GM21529 (cell line): ENCODE measurements around the gene ZNF865.

Experiments
- ATAC-seq: cut with Tn5 transposase; IDR thresholded peaks from one replicate; pipeline ENCODE4 v1.9.1; 2021; ENCODE audit not compliant: unreplicated experiment

ZNF865 gene

DNA sequence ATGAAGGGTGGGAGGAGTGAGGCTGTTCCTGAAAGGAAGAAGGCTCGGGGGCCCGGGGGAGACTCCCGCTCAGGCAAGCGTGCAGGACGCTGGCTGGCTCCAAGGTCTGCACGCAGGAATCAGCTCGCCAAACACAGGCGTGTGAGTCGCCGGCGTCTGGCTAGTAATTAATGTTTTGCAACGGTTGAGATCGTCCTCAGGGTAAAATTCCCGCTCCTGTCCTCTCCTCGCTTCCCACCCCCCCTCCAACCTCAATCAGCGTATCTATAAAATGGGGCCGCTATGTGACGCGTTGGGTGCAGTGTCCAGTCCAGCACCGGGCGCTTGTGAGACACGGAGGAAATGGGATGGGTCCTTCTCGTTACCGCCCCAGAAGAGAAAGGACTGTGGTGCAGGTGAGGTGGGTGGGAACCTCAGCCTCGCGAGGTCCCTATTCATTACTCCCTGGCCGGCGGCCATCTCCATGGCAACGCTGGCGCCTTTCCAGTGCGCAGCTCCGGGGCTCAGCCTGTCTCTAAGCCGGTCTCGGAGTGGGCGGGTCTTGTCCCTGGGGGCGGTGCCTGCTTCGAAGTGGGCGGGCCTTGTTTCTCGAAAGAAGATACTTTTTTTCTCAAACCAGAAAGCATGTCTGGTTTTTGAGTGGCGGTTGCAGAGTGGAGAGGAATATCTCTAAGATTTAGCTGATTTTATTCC is 18.3 kb upstream of the ZNF865 start:
- ATAC-seq, result peak; percentile 86

DNA sequence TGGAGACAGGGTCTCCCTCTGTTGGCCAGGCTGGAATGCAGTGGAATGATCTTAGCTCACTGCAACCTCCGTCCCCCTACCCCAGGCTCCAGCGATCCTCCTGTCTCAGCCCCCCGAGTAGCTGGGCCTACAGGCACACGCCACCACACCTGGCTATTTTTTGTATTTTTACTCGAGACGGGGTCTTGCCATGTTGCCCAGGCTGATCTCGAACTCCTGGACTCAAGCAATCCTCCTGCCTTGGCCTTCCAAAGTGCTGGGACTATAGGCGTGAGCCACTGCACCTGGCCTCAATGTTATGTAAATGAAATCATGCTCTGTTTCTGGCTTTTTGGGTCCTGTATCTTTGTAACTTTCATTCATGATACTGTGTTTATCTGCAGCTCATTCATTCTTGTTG is 16.7 kb upstream of the ZNF865 start:
- no peak for ATAC-seq

DNA sequence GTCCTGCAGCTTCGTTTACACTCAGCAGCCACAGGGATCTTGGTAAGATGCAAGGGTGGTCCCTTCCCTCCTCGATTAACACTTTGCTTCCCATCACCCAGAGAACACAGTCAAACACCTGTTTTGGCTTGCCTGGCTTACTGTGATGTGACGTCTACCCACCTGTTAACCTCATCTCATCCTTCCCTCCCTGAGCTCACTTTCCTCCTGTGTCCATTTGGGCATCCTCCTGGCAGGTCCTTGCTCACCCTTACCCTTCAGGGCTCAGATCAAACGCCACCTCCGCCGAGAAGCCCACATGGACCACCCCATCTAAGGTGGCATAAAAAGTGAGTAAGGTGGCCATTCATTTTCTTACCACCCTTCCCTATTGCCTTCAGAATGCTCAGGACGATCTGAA is 15.3 kb upstream of the ZNF865 start:
- ATAC-seq, result no peak

DNA sequence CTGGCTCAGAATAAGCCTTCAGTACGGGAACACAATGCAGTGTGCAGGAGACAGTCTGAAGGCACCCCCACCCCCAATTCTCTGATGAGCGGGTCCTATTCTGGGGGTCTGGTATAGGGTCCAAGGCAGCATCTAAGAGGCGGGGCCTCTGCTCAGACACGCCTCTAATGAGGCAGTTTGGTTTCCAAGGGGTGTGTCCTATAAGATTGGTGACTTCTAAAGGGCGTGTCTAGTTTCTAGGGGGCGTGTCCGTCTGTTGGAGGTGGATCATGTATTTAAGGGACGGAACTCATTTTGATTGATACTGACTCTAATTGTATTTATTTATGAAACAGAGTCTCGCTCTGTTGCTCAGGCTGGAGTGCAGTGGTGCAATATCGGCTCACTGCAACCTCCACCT is 14.8 kb upstream of the ZNF865 start:
- no peak for ATAC-seq

DNA sequence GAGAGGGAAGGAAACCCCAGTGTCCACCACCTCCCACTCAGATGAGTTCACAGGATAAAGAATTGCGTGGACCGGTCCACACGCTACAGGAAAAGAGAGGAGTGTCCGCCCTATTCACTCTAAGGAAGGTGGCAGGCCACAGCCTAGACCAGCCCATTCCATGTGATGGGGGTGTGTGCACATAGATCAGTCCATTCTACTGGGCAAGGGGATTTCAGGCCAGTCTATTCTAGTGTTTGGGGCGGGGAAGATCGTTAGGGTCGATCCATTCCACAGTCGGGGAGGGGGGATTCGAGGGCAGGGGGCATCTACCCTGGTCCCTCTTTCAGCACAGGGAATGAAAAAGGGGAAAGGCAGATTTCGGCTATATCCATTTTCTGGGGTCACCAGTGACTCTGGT is 13.9 kb upstream of the ZNF865 start:
- ATAC-seq, result no peak

DNA sequence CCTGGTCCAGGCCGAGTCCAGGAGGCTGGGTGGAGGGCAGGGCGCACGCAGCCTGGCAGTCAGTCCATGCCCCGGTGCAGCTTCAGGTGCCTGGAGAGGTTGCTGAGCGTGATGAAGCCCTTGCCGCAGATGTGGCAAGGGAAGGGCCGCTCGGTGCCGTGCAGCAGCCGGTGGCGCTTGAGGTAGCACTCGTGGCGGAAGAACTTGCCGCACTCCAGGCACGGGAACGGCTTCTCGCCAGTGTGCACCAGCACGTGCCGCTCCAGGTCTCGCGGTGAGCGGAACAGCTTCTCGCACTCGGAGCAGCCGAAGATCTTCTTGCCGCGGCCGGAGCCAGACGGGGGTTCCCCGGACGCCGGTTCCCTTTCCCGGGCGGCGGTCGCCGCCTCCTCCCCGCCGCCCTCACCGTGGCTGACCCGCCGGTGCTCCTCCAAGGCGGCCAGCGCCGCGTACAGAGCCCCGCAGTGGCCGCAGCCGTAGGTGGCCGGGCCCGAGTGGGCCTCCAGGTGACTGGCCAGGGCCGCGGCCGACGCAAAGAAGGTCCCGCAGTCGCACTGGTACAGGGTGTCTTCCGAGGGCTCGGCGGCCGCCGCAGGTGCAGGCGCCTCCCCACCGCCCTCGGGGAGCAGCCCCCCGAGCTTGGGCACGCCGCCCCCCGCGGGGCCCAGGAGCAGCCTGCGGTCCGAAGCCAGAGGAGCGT is 12.9 kb upstream of the ZNF865 start:
- ATAC-seq, result no peak

DNA sequence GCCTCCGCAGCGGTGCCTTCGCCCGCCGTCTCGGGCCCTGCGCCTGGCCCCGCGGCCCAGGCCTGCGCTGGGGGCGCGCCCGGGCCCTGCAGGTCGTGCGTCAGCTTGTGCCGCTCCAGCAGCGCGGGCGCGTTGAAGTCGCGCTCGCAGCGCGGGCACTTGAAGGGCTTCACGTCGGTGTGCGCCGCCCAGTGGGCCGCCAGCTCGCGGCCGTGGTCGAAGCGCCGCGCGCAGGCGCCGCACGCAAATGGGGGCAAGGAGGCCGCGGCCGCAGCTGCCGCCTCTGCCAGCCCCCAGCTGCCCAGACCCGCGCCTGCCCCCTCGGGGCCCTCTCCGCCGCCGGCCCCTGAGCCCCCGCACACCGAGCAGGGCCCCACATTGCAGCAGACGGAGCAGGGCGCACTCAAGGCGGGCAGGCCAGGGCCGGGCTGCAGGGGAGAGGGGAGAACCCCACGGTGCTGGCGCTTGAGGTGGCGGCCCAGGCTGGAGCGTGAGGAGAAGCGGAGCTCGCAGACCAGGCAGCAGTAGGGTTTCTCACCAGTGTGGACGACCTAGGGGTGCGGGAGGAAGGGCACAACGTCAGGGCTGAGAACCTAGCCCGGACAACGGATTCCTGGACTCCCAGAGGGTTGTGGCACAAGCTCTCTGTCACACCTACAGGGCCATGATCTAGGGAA is 12.2 kb upstream of the ZNF865 start:
- ATAC-seq, result no peak

DNA sequence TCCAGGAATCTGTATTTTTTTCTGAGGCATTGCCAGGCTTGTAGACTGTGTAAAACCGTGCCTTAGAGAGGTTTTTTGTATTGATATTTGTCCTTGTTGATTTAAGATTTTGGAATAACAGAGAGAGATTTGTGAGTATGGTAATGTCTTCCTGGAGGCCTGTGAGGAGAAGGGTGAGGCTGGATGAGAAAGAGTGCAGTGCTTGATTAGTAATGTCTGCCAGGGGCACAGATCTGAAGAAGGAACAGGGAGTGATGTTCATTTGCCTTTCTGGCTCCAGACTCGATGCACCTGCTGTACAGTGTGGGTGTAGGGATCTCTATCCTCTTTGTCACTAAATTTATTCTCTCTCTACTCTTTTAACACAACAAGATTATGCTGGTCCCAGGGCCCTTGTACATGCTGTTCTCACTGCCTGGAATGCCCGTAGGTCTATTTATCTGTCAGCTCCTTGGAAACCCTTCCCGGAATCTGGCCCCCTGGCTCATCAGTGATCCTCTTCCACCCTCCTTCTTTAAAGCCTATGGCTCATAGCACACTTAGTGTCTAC is 10.4 kb upstream of the ZNF865 start:
- no peak for ATAC-seq

DNA sequence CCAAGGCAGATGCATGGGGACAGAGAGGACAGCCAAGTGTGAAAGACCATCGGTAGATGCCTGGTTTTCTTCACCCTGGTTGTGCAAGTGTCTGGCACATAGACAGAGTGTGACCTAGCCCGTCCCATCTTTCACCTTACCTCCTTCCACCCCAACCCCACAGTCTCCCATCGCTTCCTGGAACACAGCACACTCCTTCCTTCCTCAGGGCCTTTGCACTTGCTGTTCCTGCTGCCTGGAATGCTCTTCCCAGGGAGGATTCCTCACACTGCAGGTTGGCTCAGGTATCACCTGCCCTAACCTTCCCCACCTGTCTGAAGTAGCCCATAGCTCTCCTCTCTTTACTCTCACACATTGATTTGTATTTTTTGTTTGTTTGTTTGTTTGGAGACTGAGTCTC is 9.1 kb upstream of the ZNF865 start:
- ATAC-seq, result no peak

DNA sequence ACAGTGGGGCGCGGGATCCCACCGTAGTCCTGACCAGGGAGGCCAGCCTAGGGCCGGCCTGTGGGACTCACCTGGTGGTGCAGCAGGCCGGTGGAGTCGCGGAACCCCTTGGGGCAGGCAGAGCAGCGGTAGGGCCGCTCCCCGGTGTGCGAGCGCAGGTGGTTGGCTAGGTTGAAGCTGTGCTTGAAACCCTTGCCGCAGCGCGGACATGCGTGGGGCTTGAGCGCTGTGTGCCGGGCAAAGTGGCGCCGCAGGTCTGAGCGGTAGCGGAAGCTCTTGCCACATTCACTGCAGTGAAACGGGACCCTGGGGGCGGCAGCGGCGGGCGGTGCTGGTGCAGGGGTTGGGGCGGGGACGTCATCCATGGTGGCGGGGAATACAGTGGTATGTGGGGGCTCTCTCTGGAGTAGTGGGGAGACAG is 7.9 kb upstream of the ZNF865 start:
- no peak for ATAC-seq

DNA sequence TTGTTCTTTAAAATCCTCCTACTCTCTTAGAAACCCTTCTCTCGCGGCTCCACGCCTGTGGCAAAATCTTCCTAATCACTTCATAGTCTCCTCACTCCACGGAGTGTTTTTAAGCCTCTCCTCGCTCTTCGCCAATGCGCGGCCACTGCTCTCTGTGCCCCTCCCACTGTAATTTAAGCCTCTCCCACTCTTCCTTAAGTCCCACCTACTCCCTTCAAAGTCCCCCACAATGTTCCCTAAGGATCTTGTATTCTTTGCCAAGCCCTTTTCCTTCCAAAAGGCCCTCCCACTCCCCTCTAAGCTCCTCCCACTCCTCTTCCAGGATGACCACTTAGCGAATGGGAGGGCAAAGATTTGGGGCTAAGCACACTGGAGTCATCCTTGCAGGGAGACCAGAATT is 7.4 kb upstream of the ZNF865 start:
- no peak for ATAC-seq

DNA sequence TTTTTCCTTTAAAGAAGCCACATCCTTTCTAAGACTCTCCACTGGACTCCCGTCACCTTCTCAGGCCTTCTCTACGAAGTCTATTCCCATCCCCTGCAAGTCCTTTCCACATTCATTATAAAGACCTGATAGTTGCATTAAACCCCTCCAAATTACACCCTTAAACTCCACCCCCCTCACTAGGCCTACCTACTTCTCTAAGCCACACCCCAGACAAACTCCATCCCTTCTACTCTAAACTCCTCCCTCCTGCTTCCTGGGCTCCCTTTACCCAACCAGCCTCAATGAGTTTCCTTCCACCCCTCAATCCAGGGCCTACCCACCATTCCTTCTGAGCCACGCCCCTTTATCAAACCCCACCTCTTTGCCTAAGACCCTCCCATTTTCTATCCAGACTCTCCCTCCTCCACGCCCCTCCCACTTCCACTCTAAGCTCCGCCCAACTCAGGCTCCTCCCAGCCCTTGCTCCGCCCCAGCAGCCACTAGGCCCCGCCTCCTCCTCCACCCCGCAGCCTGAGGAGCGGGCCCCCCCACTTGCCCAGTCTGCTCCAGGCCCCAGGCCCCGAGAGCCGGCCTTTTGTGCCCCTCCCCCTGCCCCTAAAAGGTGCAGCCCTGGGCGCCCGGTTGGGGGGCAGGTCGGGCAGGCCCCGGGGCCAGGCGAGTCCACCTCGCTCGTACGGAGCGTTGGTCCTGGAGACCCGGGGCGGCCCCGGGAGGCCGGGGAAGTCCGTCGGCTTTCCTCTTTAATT is 6.6 kb upstream of the ZNF865 start:
- ATAC-seq, result peak; percentile 49

DNA sequence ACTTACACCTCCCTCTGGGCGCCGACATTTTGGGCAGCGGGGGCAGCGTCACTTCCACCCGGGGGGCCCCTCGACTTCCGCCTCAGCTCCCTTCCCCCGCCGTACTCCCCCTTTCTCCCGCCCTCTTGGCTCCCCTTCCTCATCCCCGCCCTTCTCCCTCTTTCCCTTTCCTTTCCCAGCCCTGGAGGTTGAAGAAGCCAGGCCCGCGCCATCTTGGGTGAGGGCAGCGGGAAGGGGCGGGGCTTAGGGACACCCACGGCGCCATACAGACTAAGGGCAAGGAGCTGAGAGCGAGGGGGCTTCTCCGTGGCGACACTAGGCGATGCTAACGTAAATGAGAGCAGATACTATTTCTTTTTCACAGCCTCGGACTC is 6.0 kb upstream of the ZNF865 start, which contains the start of gene FIZ1:
TSS of gene FIZ1 (minus strand) at position 50 of the 374 bp plus-strand sequence. CDS start 1,652 bp downstream, outside the sequence.
- ATAC-seq, result peak; percentile 45

DNA sequence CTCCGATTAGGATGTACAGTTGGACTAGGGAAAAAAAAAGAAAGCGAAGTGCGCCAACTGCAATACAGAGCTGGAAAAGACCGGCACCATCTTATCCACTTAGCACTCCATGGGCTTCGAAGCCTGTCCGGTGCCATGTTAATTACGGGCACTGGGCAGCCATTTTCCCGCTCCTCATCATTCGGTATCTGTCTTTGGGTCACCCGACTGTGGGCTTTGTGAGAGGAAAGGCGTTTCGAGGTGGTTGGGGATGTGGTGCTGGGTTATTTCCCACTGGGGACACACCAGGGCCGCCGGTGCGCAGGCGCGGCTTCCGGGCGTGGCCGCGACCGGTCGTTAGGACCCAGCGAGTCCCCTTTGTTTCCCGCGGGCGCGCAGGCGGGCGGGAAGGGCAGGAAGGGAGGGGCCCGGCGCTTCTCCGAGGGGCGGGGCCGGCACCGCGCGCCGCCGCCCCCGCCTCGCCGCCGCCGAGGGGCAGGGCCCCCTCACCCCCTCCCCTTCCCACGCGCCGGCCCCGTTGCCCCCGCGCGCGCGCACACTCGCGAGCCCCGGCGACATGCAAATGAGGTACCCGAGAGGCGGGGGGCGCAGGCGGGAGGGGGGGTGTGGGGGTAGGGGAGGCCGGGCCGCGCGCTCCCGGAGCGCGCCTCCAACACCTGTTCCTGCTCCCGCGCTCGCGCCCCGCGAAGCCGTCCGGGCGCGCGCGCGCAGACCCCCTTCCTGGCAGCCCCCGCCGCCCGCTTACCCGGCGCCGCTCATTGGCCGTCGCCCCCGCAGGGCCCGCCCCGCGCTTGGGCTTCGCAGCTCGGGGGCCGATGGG is 5.4 kb upstream of the ZNF865 start, which contains the start of gene ZNF524:
TSS of gene ZNF524 (plus strand) at position 447 of the 820 bp plus-strand sequence. CDS start 1,825 bp downstream, outside the sequence.
- ATAC-seq, result peak; percentile 37

DNA sequence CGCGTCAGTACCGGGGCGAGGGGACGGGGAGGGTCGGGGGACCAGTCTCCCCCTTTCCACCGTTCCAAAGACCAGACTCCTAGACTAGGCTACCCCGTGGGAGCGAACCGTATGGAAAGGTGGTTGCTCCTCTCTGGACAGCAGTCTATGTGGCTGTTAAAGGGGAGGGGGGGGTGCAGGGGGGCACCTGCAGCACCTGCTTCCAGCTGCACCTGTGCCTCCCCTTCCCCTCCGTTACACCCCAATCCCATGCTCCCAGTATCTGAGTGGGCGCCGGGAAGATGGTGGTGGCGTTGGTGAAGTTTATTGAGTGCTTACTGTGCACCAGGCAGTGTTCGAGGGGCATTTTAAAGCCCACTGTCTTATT is 4.8 kb upstream of the ZNF865 start:
- ATAC-seq, result no peak

DNA sequence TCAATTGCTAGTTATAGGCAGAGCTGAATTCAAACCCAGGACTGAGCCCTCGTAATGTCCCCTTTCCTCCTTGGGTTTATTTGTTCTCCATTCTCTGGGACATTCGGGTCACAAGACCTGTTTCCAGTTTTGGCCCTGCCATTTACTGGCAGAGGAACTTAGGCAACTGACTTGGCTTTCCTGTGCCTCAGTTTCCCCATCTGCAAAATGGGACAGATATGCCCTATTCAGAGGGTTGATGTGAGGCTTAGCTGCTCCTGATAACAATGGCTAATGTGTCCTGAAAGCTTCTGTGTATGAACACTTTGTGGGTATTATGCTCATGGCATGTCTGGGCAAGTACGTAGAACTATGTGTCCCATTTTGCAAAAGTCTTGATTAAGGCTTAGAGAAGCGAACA is 4.4 kb upstream of the ZNF865 start:
- no peak for ATAC-seq

DNA sequence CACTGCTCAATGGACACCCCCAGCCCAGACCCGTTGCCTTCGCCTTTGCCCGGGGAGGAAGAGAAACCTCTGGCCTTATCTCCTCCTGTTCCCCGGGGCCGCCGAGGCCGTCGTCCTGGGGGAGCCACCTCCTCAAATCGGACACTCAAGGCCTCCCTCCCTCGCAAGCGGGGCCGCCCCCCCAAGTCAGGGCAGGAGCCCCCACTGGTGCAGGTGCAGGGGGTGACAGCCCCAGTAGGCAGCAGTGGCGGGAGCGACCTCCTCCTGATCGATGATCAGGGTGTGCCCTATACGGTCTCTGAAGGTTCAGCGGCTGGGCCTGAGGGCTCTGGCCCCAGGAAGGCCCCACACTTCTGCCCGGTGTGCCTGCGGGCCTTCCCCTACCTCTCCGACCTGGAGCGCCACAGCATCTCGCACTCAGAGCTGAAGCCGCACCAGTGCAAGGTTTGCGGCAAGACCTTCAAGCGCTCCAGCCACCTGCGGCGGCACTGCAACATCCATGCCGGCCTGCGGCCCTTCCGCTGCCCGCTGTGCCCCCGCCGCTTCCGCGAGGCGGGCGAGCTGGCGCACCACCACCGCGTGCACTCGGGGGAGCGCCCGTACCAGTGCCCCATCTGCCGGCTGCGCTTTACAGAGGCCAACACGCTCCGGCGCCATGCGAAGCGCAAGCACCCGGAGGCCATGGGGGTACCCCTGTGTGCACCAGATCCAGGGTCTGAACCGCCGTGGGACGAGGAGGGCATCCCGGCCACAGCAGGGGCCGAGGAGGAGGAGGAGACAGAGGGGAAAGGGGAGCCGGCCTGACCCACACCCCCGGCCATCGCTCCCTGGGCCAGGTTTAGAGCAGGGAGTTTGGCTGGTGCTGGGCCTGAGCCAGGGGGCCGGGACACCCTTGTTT is 3.1 kb upstream of the ZNF865 start:
- ATAC-seq, result no peak

DNA sequence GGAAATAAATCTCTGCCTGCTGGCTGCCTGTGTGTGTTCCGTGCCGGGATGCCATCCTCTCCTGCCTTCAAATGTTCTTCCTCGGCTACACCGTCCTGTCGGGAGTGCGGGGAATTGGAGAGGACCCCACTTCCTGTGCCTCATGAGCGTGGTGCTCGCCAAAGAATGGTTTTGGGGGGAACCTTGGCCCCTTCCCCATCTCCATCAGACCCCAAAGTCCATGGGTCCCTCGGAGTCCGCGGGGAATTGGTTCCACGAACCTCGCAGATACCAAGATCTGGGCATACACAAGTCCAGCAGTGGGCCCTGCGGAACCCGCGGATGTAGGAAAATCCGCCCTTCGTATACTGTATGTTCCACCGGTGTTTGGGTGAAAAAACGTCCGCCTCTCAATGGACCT is 2.3 kb upstream of the ZNF865 start:
- ATAC-seq, result no peak

DNA sequence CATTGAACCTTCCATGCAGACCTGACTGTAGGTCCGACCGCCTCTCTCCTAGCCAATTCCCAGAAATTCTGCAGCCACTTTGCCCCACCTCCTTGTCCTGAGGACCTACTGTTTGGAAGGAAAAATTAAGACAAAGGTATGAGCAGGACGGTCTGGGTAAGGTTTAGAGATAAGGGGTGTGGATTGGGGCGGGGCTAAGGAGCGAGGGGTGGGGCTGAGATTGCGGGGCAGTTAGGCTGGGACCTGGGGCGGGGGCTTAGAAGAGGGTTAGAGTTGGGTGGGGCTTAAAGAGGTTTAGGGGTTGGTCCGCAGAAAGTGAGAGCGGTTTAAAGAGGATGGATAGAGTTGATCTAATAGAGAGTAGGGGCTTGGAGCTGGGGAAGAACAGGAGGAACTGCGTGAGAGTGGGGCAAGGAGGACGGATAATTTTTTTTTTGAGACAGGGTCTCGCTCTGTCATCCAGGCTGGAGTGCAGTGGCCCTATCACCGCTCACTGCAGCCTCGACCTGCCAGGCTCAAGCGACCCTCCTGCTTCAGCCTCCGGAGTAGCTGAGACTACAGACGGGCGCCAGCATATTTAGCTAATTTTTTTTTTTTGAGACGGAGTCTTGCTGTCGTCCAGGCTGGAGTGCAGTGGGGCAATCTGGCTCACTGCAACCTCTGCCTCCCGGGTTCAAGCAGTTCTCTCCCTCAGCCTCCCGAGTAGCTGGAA is 1.7 kb upstream of the ZNF865 start:
- ATAC-seq, result no peak
